Right hindlimb (tissue), 1 donor: ENCODE results near the gene ABITRAM.
"Not testable (repeated sequence)": the region's sequence is repeated elsewhere in the genome, so short reads cannot be mapped to it uniquely, and the experiment has no call there.

ENCODE experiments used
- DNase-seq: peaks from one replicate; pipeline ENCODE4 v3.0.0-alpha.2; 2018

ABITRAM gene

DNA sequence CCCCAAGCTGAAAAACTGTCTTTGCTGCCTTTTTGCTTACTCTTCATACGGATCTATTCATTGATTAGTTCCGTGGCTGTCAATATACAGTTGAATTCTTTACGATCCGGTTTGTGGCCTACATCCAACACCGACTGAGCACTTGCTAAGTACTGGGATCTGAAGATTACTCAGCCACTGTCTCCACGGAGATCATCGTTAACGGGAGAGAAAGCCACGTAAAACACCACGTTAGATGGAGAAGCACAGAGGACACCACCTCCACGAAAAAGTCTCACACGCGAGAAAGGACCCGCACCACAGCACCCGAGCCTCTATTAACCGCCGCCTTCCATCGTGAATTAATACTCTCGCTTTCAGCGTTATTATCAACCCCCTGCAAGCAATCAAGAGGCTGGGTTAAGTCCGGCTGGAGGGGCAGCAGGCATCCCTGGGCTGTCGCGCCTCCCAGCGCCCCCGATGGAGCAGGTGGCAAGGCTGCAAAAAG lies 926 bp upstream of the ABITRAM start:
- no peak for DNase-seq

GRCh38 chr9:108933718-108934322 lies 380 bp upstream of the ABITRAM start, which contains the start of gene ELP1:
TSS of gene ELP1 (minus strand) at chr9:108934124. CDS start at chr9:108931146, 2,978 bp downstream.
- peak; percentile 95 for DNase-seq

GRCh38 chr9:108937561-108938305 lies 3.5 kb downstream of the ABITRAM start:
- no peak for DNase-seq

DNA sequence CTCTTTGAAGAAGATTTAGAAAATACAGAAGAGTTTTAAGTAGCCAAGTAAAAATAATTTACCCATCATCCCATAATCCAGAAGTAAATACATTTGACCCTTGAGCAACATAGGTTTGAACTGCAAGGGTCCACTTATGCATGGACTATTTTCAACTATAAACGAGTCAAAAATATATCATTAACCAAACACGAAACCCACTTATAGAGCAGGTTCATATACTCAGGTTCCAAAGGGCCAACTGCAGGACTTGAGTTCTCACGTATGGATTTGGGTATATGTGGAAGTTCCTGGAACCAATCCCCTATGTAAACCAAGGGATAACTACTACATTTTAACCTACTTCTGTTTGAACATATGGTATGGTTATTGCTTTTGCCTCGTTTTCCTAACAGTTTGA lies 5.8 kb downstream of the ABITRAM start:
- no peak for DNase-seq

DNA sequence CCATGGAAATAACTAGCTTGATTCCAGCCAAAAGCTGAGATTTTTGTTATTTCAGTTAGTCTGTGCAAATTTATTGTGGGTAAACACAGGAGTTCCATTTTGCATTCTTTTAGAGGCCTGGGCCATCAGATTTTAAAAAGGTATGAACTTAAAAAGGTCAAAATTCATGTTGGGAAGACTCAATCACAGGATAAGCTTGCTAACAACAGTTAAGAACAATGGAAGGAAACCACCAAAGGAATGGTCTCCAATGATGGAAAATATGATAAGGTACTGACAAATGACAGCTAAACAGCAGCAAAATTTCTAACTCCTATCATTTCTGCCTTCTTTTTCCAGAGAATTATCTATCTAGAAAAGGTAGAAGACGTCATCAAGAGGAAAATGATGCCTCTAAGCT lies 16.0 kb downstream of the ABITRAM start:
- DNase-seq = no peak

- DNase-seq = no peak
These were observed 17.4 kb downstream of the ABITRAM start for GRCh38 chr9:108951578-108951977.

DNA sequence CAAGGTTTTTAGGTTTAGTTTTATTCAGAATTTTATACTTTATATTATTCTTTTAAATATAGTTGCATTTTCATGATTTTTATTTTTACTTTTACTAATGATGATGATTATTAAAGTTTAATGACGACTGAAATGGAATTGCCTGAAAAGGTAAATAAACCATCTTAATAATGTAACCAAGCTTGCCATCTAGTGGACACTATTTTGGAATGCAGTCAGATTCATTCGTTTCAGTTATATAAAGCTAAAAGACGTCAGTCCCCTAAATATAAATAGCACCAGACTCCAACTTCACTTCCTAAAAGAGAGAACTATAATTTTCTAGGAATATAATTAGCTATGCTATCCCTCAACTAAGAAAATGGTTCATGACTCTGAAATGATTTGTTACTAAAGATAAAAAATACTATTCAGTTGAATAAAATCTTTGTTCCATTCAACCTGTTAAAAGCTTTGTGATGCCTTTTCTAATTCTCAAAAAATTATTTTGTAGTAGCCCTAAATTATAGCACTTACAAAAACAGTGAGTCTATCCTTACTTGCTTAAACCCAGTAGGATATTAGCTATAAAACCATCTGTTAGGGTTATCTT lies 19.9 kb downstream of the ABITRAM start:
- DNase-seq = no peak

- DNase-seq = no peak
These were observed 21.9 kb downstream of the ABITRAM start for GRCh38 chr9:108956022-108956630.

DNA sequence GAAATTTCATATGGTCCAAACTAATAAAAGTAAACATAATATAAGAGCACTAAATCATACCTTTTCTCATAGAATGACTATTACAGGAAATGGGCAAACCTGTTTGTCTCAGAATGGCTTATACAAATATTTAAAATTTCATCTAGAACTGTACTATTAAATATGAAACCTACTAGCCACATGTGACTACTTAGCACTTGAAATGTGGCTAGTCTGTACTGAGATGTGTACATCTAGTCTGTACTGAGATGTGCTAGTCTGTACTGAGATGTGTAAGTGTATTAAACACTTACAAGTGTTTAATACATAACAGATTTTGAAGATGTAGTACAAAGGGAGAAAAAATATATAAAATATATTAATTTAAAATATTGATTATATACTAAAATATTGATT lies 22.4 kb downstream of the ABITRAM start:
- no peak for DNase-seq

DNA sequence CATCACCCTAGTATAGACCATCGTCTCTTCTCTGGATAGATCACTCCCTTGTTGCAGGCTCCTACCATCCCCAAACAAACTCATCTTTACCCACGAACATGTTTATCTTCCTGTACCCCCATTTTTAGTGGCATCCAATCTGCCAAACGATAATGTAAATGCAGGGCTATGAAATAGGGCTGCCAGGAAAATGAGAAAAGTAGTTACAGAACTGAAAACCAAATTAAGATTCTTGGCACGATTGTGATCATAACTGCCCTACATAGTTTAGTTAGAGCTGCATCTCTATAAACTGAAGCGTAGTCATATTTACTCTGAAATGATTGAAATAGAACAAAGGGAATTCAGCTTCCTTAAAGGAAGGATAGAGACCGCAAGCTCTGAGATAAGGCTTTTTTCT lies 26.1 kb downstream of the ABITRAM start:
- DNase-seq = no peak

- no peak for DNase-seq
These were observed 27.0 kb downstream of the ABITRAM start for GRCh38 chr9:108961151-108961550.

- no peak for DNase-seq
These were observed 29.4 kb downstream of the ABITRAM start for GRCh38 chr9:108963459-108964143.

DNA sequence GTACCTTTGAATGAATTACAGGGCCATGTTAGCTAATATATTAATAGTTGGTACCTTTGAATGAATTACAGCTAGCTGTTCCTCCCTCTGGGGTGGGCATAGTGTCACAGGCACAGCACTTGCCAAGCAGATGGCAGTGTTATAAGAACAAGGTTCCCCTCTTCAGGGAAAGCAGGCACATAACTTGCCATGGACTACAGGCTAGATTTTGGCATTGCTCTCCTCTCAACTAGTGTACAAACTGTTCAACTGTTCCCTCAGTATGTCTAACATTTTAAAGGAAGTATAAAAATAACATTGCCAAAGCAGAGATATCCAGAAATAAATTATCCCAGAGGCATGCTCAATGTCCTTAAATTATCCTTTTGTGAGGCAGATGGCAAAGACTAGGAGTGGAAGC lies 33.7 kb downstream of the ABITRAM start:
- DNase-seq = no peak

- not testable (repeated sequence) for DNase-seq
These were observed 37.2 kb downstream of the ABITRAM start for GRCh38 chr9:108971392-108971791.

DNA sequence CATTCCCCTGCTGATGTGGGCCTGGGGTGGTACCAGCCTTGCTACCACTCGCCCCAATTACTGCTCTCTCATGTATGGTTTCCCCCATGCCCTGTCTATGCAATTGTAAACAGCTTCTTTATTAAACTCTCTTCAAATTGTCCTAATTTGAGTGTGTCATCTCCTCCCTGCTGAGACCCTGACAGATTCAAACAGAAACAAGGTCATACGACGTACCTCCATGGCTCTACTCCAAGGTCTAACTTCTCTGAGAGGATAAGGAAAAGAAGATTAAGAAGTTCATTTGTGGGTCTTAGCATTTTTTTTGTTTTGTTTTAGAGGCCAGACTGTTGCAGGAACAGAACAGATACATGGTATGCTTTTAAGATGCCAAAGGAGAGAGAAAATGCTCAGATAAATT lies 38.0 kb downstream of the ABITRAM start:
- no peak for DNase-seq

GRCh38 chr9:108972626-108973209 lies 38.5 kb downstream of the ABITRAM start:
- no peak for DNase-seq

DNA sequence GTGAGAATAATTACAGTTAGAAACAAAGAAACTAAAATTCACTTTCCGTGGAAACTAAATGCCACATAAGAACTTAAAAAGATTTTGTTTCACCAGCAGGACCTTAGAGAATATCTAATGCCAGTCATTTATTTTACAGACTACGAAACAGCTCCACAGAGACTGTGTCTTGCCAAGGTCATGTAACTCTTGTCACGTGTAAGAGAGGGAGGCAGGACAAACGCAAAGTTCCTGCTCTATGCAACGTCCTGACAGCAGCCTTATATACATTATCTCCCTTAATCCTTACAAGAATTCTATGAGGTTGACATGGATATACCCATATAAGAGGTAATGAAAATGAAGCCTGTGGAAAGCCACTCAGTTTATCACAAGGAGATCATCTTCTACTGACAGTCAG lies 39.7 kb downstream of the ABITRAM start:
- DNase-seq = peak; percentile 24

- no peak for DNase-seq
These were observed 44.0 kb downstream of the ABITRAM start for GRCh38 chr9:108978205-108978604.

DNA sequence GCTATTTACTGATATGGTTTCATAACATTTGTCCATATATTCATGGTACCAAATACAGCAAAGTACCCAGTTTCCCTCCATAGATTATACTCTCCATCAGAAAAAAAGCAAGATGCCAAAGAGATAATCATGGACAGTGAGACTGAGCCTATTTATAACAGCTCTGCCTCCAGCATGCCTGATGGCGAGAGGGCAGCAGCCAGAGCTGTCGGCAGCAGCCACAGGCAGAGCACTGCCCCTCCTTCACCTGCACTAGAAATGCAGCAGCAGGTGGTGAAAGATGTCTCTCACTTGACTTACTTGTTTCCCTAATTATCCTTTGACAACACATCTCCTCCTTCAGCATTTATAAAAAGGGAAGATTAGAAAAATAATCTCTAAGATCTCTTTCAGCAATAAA lies 46.7 kb downstream of the ABITRAM start:
- DNase-seq = no peak

DNA sequence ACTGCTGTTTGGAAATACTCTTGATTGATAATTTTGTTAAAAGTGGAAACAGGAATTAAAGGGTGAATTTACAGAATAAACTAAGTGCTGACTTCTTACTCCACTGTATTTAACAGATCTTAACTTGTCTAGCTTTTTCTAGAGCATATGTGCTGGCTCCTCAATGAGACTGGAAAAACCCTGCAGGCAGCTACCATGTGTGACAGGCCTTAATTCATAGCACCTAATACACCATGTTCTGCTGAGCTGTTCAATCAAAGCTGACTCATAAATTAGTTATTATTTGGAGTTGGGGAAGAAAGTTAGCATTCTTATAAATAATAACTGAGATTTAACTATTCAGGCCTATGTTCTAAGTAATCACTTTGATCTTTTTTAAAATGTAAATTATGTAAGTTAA lies 49.7 kb downstream of the ABITRAM start:
- no peak for DNase-seq
